GM12878 (cell line): ENCODE results near the gene ATP6V1G2. TPM values are rescaled to one million over a fixed set of nuclear protein-coding genes. Genes with fewer than 3 reads are reported as not detected.

Experiments used
- ATF2 ChIP-seq: IDR thresholded peaks from 2 replicates; pipeline ENCODE4 v1.6.1; 2012; ENCODE audit warnings: low read length, inconsistent platforms
- DPF2 ChIP-seq: fragments of 450-650 bp; IDR thresholded peaks from 2 replicates; pipeline ENCODE4 v1.6.1; 2017; ENCODE audit warnings: mild to moderate bottlenecking
- HDAC2 ChIP-seq: fragments of 200-600 bp; sonication (generic); IDR thresholded peaks from 2 replicates; pipeline ENCODE4 v1.6.1; 2017
- IRF5 ChIP-seq: fragments of 450-650 bp; IDR thresholded peaks from 2 replicates; pipeline ENCODE4 v1.6.1; 2017; ENCODE audit warnings: borderline replicate concordance
- SKIL ChIP-seq: fragments of 450-650 bp; IDR thresholded peaks from 2 replicates; pipeline ENCODE4 v1.6.1; 2017; ENCODE audit warnings: mild to moderate bottlenecking, low read depth, inconsistent platforms; ENCODE audit not compliant: poor library complexity, severe bottlenecking
- SMARCA5 ChIP-seq: fragments of 450-650 bp; IDR thresholded peaks from 2 replicates; pipeline ENCODE4 v1.6.1; 2017; ENCODE audit warnings: mild to moderate bottlenecking
- polyA plus RNA-seq, 11 experiments: library from polyadenylated mRNA; depleted of rRNA in 4 of 11; unstranded in 6 of 11; stranded (reverse) in 5 of 11; fragments of >200 nt; fragmentation: Nextera tagmentation in 4 of 11; fragmentation: Illumina TruSeq in 1 of 11; extraction: Ambion mirVana in 4 of 11; extraction: Trizol in 1 of 11; gene quantifications; 1 replicate in 1 of 11; 2 replicates in 10 of 11; pipeline versions ENCODE4 v1.2.1 to v1.2.3, GENCODE V29; 2011 to 2016; ENCODE audit warnings: inconsistent platforms in 2 of 11, missing spikeins in 2 of 11, low read depth in 1 of 11
- total RNA-seq, 4 experiments: library from RNA; depleted of rRNA in 3 of 4; stranded (reverse); fragments of >200 nt in 3 of 4; fragmentation: Illumina TruSeq in 1 of 4; extraction: Trizol in 1 of 4; gene quantifications; 2 replicates each; pipeline versions ENCODE4 v1.2.1 to v1.2.3, GENCODE V29; 2013 to 2021
- TF ChIP-seq, protein P1 (sequence below): fragments of 450-650 bp; IDR thresholded peaks from 2 replicates; pipeline ENCODE4 v1.6.1; 2016; ENCODE audit warnings: mild to moderate bottlenecking

The ATP6V1G2 gene
- total and polyA plus RNA-seq, 10 of the 15 experiments (the other 5 are each of a cell fraction or from before 2014, with no cell fraction given): 0.45 to 8.9 (median 2.8) TPM

DNA sequence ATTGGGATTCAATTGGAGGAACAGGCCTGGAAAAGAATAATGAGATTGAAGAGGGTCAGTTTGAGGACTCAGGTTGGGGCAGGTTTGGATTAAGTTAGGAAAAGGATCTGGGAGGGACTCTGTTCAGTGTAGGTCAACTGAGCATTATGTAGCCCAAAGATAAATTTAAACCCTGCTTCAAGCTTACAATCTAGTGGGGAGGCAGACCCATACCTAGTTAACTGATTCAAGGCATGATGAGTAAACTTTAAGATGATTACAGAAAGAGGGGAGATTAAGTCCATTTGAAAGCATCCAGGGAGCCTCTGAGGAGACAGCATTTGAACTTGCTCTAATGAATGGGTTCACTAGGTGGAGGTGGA is 14.3 kb upstream of the ATP6V1G2 start (continued):
- TF ChIP-seq HDAC2 (no peak), SMARCA5 (no peak), ATF2 (no peak), DPF2 (no peak), SKIL (no peak), IRF5 (no peak)
- TF ChIP-seq, protein P1, sequence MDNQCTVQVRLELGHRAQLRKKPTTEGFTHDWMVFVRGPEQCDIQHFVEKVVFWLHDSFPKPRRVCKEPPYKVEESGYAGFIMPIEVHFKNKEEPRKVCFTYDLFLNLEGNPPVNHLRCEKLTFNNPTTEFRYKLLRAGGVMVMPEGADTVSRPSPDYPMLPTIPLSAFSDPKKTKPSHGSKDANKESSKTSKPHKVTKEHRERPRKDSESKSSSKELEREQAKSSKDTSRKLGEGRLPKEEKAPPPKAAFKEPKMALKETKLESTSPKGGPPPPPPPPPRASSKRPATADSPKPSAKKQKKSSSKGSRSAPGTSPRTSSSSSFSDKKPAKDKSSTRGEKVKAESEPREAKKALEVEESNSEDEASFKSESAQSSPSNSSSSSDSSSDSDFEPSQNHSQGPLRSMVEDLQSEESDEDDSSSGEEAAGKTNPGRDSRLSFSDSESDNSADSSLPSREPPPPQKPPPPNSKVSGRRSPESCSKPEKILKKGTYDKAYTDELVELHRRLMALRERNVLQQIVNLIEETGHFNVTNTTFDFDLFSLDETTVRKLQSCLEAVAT: no peak
- TF ChIP-seq, all 136 proteins: peak for 0
